Activated CD8-positive, alpha-beta memory T cell treated with anti-CD3 and anti-CD28 coated beads, Interleukin-2, amount 50 U/mL, for 48 hours (primary cell): ENCODE results near the gene HS3ST3A1.

Source experiments
- DNase-seq: peaks from one replicate; pipeline ENCODE4 v3.0.0-alpha.2; 2020

HS3ST3A1 gene

GRCh38 chr17:13484020-13484419 is 117.7 kb downstream of the HS3ST3A1 start:
- DNase-seq: no peak

DNA sequence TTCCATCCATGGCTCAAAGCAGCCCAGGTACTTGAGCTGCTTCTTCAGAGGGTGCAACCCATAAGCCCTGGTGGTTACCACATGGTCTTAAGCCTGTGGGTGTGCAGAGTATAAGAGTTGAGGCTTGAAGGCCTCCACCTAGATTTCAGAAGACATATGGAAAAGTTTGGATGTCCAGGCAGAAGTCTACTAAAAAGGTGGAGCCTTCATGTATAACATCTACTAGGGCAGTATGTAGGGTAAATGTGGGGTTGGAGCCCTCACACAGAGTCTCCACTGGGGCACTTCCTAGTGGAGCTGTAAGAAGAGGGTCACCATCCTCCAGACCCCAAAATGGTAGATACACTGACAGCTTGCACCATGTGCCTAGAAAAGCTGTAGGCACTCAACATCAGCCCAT is 120.9 kb downstream of the HS3ST3A1 start:
- DNase-seq: no peak

- no peak for DNase-seq
Measured at GRCh38 chr17:13478326-13478830, 123.4 kb downstream of the HS3ST3A1 start.

DNA sequence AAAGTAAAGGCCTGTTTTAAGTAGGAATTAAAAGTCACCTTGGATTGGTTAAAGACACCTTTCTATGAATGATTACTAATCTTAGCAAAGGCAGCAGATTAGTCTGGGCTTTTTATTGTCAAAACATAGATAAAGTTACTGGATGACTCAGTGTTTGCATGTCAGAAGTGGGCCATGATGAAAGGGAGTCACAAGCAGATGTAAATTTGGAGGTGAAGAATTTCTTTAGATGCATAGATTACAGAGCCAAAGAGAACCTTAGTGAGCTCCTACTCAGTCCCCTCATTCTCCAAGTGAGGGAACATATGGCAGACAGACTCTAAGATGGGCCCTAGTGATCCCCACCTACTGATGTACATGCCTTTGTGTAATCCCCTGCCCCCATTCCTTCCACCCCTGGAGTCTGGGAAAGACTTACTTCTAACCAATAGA is 124.5 kb downstream of the HS3ST3A1 start:
- DNase-seq: no peak

- DNase-seq: no peak
Measured at GRCh38 chr17:13476720-13477119, 125.0 kb downstream of the HS3ST3A1 start.

- DNase-seq: no peak
Measured at GRCh38 chr17:13475574-13476223, 126.0 kb downstream of the HS3ST3A1 start.

DNA sequence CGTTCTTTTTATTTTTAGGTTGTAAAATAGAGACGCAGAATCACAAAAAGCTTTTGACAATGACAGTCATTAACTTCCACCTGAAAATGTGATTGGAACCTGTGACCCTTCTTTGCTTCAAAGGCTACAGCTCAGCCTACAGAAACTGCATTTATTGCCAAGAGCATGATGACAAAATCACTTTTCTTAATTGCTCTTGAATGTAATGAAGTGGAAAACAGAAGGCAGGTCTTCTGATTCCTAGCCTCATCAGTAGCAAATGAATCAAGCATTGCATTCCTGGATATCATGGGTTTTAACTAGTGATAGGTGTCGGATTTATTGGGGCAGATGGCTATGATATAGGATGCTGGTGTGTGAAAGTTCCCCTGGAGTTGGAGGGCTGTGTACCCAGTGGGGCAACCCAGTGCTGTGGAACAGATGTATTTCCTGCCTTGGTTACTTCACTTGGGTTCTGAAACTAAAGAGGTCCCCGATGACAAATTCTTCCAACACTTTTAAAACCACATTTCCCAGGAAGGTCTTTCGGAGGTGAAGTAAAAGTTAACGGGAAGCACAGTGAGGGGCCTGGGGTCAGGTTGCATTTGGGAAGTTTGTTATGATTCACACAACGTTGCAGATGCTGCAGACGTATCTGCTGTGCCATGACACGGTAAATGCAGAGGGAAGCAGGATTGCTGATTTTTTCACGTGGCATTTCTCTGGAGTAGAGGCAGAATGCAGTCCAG is 127.5 kb downstream of the HS3ST3A1 start:
- no peak for DNase-seq

DNA sequence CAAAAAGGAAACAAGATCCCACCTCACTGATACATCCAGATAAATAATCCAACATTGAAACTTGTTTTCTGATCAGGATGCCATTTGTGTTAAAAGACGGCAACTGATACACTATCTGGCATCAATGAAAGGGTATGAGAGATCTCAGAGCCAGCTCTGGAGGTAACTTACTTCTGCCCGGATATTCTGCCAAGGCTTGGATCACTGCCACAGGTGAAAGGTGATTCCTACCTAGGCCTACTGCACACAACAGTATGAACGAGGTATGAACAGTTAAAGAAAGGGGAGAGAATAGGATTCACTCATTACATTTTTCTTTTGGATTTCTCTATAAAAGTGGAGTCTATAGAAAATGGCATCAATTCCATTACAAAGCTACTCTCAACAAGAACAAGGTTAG is 136.1 kb downstream of the HS3ST3A1 start:
- DNase-seq: no peak

DNA sequence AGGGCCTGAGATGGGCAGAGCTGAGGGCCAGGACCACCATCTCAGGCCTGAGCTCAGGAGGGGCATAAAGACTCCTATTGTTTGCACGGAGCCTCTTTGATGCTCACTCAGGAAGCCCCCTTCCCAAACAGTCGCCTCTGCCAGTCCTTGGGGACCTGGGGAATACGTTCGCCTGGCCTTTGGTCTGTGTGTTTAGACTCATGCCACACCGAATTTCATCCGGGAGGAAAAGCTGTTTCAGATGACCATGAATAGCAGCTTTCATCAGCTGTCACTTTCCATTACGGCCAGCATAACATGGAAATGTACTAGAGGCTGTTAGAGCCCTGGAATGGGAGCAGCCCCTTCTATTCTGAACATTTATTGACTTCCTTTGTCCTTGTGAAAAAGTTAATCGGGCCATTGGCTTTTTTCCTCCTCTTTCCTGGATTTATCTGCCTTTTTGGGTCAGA is 139.0 kb downstream of the HS3ST3A1 start:
- DNase-seq: no peak

DNA sequence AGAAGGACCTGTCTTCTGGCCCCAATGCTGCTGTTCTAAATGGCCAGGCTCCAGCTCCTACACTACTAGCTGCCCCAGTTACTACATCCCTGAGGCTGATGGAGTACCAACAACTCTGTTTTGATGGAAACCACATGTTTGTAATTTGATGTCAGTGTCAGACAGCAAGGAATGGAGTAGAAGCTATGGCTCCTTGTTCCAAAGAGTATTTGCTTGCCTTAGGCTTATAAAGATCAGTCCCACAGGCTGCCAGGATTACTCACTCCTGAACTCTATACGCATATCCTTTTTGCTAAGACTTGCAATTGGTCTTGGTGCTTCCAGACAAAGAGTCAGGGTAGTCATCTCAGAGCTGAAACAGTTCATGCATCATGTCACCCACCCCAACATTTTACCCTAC is 139.6 kb downstream of the HS3ST3A1 start:
- DNase-seq: no peak

- no peak for DNase-seq
Measured at GRCh38 chr17:13460261-13461000, 141.3 kb downstream of the HS3ST3A1 start.

DNA sequence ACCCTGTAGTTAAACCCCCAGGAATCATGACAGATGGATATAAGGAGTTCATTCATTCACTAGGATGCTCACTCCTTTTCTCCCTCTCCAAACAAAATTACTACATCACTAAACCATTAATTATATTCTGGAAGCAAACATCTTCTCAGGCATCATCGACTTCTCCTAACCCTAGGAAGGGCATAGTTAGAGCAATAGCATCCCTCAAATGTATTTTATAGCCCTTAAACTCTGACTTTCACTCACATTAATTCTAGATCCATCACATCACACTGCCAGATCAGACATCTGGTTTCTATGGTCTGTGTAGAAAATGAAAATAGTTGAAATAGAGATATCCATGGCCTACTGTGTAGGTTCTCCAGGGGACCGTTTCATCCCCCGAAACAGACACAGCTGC is 143.9 kb downstream of the HS3ST3A1 start:
- DNase-seq: no peak
